Measurements from ENCODE around the gene ELP4.
"Not testable (repeated sequence)": the region's sequence is repeated elsewhere in the genome, so short reads cannot be mapped to it uniquely, and the experiment has no call there.

The ELP4 gene

DNA sequence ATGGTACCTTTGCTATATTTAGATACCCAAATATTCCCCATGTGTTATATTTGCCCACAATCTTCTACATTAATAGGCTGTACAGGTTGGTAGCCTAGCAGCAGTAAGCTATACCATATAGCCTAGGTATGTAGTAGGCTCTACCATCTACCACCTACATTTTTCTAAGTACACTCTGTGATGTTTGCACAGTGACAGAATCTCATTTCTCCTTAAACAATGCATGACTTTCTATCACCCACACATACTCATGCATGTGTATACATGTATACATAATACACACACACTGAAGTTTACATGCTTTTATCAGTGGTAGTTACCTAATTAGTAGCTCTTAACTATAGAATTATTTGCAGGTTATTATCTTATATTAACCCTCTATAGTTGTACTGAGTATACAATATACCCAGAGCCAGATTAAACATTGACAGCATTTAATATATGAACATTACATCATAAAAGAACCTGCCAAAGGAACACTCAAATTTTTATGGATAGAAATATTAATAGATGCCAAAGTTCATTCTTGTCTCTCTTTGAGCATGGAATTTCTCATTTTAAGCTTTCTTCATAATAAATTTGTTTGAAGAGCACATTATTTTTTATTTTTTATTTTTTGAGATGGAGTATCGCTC, 51.4 kb downstream of the ELP4 start:
- WGBS, 2 donors (ENCODE audit: extremely low coverage in 2 of 2, insufficient read length in 2 of 2, insufficient replicate concordance in 1 of 2), result no CpG with 5 or more reads among the region's 1 CpG
- no peak overlapping the region for H2BK15ac ChIP-seq (ENCODE audit: low read length)

DNA sequence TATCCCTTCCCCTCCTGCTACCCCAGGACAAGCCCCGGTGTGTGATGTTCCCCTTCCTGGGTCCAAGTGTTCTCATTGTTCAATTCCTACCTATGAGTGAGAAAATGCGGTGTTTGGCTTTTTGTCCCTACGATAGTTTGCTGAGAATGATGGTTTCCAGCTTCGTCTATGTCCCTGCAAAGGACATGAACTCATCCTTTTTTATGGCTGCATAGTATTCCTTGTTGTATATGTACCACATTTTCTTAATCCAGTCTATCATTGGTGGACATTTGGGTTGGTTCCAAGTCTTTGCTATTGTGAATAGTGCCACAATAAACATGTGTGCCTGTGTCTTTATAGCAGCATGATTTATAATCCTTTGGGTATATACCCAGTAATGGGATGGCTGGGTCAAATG, 55.0 kb downstream of the ELP4 start:
- H3K23ac ChIP-seq (ENCODE audit: low read depth, low read length, poor library complexity), result not testable (repeated sequence)

More for the DNA sequence above, 51.4 kb downstream of the ELP4 start:
- no peak overlapping the region for H3K4me2 ChIP-seq (ENCODE audit: insufficient read depth, low read length, poor library complexity, severe bottlenecking)
- no peak overlapping the region for H2BK120ac ChIP-seq (ENCODE audit: low read depth, low read length)
- DNase-seq (ENCODE audit: low spot score), result no peak
- no peak overlapping the region for H2AFZ ChIP-seq (ENCODE audit: low read length)
- H2BK12ac ChIP-seq (ENCODE audit: low read length), result no peak overlapping the region
- no peaks in the 10 kb centered on the region for H3K27me3 ChIP-seq (ENCODE audit: control insufficient read depth in 3 of 3, insufficient read depth in 3 of 3, low read depth in 1 of 3, low read length in 3 of 3)
- no peak overlapping the region for H3K23ac ChIP-seq (ENCODE audit: low read depth, low read length, poor library complexity)
- H3K14ac ChIP-seq (ENCODE audit: low read length), result no peak overlapping the region
- no peak overlapping the region for H3K18ac ChIP-seq (ENCODE audit: low read length)
- no peak overlapping the region for H2AK5ac ChIP-seq (ENCODE audit: low read depth, low read length)
- H3K9ac ChIP-seq (ENCODE audit: low read depth, low read length, poor library complexity), result no peak overlapping the region
- no peak overlapping the region for H3K4ac ChIP-seq (ENCODE audit: low read length)
- no peaks in the 10 kb centered on the region for H3K36me3 ChIP-seq (replicated peaks in 1 of 2; ENCODE audit: control insufficient read depth in 2 of 2, insufficient read depth in 2 of 2, low read length in 2 of 2)
- H3K9me3 ChIP-seq (replicated peaks in 1 of 2; ENCODE audit: control insufficient read depth in 2 of 2, insufficient read depth in 1 of 2, low read depth in 1 of 2, low read length in 2 of 2), result no peaks in the 10 kb centered on the region
- H2BK5ac ChIP-seq (ENCODE audit: low read length), result no peak overlapping the region
- peaks cover 0 to 20% of the 10 kb centered on the region in 2 donors for H3K4me1 ChIP-seq (ENCODE audit: control insufficient read depth in 2 of 2, insufficient read depth in 1 of 2, low read depth in 1 of 2, low read length in 2 of 2)
- H3K4me3 ChIP-seq (ENCODE audit: low read length in 2 of 2), result no peak overlapping the region
- H4K91ac ChIP-seq (ENCODE audit: low read depth, low read length, poor library complexity), result no peak overlapping the region
- no peaks in the 10 kb centered on the region for H3K79me1 ChIP-seq (ENCODE audit: low read depth, low read length)
- H4K8ac ChIP-seq (ENCODE audit: low read depth, low read length), result no peak overlapping the region
- H3K27ac ChIP-seq (replicated peaks; ENCODE audit: low read length), result no peak overlapping the region

DNA sequence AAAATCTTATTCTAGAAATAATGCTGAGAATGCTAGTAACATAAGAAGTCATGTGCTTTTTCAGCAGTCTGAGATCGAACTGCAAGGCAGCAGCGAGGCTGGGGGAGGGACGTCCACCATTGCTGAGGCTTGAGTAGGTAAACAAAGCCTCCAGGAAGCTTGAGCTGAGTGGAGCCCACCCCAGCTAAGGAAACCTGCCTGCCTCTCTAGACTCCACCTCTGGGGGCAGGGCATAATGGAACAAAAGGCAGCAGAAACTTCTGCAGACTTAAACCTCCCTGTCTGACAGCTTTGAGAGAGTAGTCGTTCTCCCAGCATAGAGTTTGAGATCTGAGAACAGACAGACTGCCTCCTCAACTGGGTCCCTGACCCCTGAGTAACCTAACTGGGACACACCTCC, 64.6 kb downstream of the ELP4 start:
- not testable (repeated sequence) for H3K4ac ChIP-seq (ENCODE audit: low read length); DNase-seq (ENCODE audit: low spot score); H3K4me3 ChIP-seq (ENCODE audit: low read length in 2 of 2); H3K36me3 ChIP-seq (replicated peaks in 1 of 2; ENCODE audit: control insufficient read depth in 2 of 2, insufficient read depth in 2 of 2, low read length in 2 of 2); H2AFZ ChIP-seq (ENCODE audit: low read length); H3K9me3 ChIP-seq (replicated peaks in 1 of 2; ENCODE audit: control insufficient read depth in 2 of 2, insufficient read depth in 1 of 2, low read depth in 1 of 2, low read length in 2 of 2); H4K91ac ChIP-seq (ENCODE audit: low read depth, low read length, poor library complexity); H2BK12ac ChIP-seq (ENCODE audit: low read length); H3K18ac ChIP-seq (ENCODE audit: low read length); H4K8ac ChIP-seq (ENCODE audit: low read depth, low read length); H3K23ac ChIP-seq (ENCODE audit: low read depth, low read length, poor library complexity); H3K27ac ChIP-seq (replicated peaks; ENCODE audit: low read length); H3K9ac ChIP-seq (ENCODE audit: low read depth, low read length, poor library complexity); H3K4me1 ChIP-seq (ENCODE audit: control insufficient read depth in 2 of 2, insufficient read depth in 1 of 2, low read depth in 1 of 2, low read length in 2 of 2); H2BK120ac ChIP-seq (ENCODE audit: low read depth, low read length); H2AK5ac ChIP-seq (ENCODE audit: low read depth, low read length); H3K79me1 ChIP-seq (ENCODE audit: low read depth, low read length); H3K27me3 ChIP-seq (ENCODE audit: control insufficient read depth in 3 of 3, insufficient read depth in 3 of 3, low read depth in 1 of 3, low read length in 3 of 3); H2BK15ac ChIP-seq (ENCODE audit: low read length); H2BK5ac ChIP-seq (ENCODE audit: low read length); H3K14ac ChIP-seq (ENCODE audit: low read length); H3K4me2 ChIP-seq (ENCODE audit: insufficient read depth, low read length, poor library complexity, severe bottlenecking)
- no CpG with 5 or more reads among the region's 4 CpGs for WGBS, 2 donors (ENCODE audit: extremely low coverage in 2 of 2, insufficient read length in 2 of 2, insufficient replicate concordance in 1 of 2)

More for the DNA sequence above, 55.0 kb downstream of the ELP4 start:
- H3K18ac ChIP-seq (ENCODE audit: low read length); H2BK5ac ChIP-seq (ENCODE audit: low read length); H3K4ac ChIP-seq (ENCODE audit: low read length); H3K79me1 ChIP-seq (ENCODE audit: low read depth, low read length); H4K8ac ChIP-seq (ENCODE audit: low read depth, low read length); H3K27me3 ChIP-seq (ENCODE audit: control insufficient read depth in 3 of 3, insufficient read depth in 3 of 3, low read depth in 1 of 3, low read length in 3 of 3); H3K4me1 ChIP-seq (ENCODE audit: control insufficient read depth in 2 of 2, insufficient read depth in 1 of 2, low read depth in 1 of 2, low read length in 2 of 2); H4K91ac ChIP-seq (ENCODE audit: low read depth, low read length, poor library complexity); H3K9ac ChIP-seq (ENCODE audit: low read depth, low read length, poor library complexity); H3K9me3 ChIP-seq (replicated peaks in 1 of 2; ENCODE audit: control insufficient read depth in 2 of 2, insufficient read depth in 1 of 2, low read depth in 1 of 2, low read length in 2 of 2); H2BK12ac ChIP-seq (ENCODE audit: low read length); H2BK15ac ChIP-seq (ENCODE audit: low read length); H3K4me3 ChIP-seq (ENCODE audit: low read length in 2 of 2); H3K4me2 ChIP-seq (ENCODE audit: insufficient read depth, low read length, poor library complexity, severe bottlenecking); H3K36me3 ChIP-seq (replicated peaks in 1 of 2; ENCODE audit: control insufficient read depth in 2 of 2, insufficient read depth in 2 of 2, low read length in 2 of 2); H3K27ac ChIP-seq (replicated peaks; ENCODE audit: low read length); H2AFZ ChIP-seq (ENCODE audit: low read length); H3K14ac ChIP-seq (ENCODE audit: low read length); DNase-seq (ENCODE audit: low spot score); H2AK5ac ChIP-seq (ENCODE audit: low read depth, low read length); H2BK120ac ChIP-seq (ENCODE audit: low read depth, low read length): not testable (repeated sequence)
- no CpG with 5 or more reads among the region's 4 CpGs for WGBS, 2 donors (ENCODE audit: extremely low coverage in 2 of 2, insufficient read length in 2 of 2, insufficient replicate concordance in 1 of 2)

DNA sequence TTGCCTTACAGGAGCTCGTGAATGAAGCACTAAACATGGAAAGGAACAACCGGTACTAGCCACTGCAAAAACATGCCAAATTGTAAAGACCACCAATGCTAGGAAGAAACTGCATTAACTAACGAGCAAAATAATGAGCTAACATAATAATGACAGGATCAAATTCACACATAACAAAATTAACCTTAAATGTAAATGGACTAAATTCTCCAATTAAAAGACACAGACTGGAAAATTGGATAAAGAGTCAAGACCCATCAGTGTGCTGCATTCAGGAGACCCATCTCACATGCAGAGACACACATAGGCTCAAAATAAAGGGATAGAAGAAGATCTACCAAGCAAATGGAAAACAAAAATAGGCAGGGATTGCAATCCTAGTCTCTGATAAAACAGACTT, 66.2 kb downstream of the ELP4 start:
- not testable (repeated sequence) for DNase-seq (ENCODE audit: low spot score); H2BK12ac ChIP-seq (ENCODE audit: low read length); H2BK15ac ChIP-seq (ENCODE audit: low read length)

More for the DNA sequence above, 66.2 kb downstream of the ELP4 start:
- WGBS, 2 donors (ENCODE audit: extremely low coverage in 2 of 2, insufficient read length in 2 of 2, insufficient replicate concordance in 1 of 2), result no CpG with 5 or more reads among the region's 3 CpGs
- not testable (repeated sequence) for H3K79me1 ChIP-seq (ENCODE audit: low read depth, low read length); H3K4me3 ChIP-seq (ENCODE audit: low read length in 2 of 2); H2AK5ac ChIP-seq (ENCODE audit: low read depth, low read length); H3K4ac ChIP-seq (ENCODE audit: low read length); H3K18ac ChIP-seq (ENCODE audit: low read length); H2AFZ ChIP-seq (ENCODE audit: low read length); H3K36me3 ChIP-seq (replicated peaks in 1 of 2; ENCODE audit: control insufficient read depth in 2 of 2, insufficient read depth in 2 of 2, low read length in 2 of 2); H3K9ac ChIP-seq (ENCODE audit: low read depth, low read length, poor library complexity); H3K4me2 ChIP-seq (ENCODE audit: insufficient read depth, low read length, poor library complexity, severe bottlenecking); H3K9me3 ChIP-seq (replicated peaks in 1 of 2; ENCODE audit: control insufficient read depth in 2 of 2, insufficient read depth in 1 of 2, low read depth in 1 of 2, low read length in 2 of 2); H2BK120ac ChIP-seq (ENCODE audit: low read depth, low read length); H4K8ac ChIP-seq (ENCODE audit: low read depth, low read length); H2BK5ac ChIP-seq (ENCODE audit: low read length); H3K27me3 ChIP-seq (ENCODE audit: control insufficient read depth in 3 of 3, insufficient read depth in 3 of 3, low read depth in 1 of 3, low read length in 3 of 3); H4K91ac ChIP-seq (ENCODE audit: low read depth, low read length, poor library complexity); H3K4me1 ChIP-seq (ENCODE audit: control insufficient read depth in 2 of 2, insufficient read depth in 1 of 2, low read depth in 1 of 2, low read length in 2 of 2); H3K27ac ChIP-seq (replicated peaks; ENCODE audit: low read length); H3K23ac ChIP-seq (ENCODE audit: low read depth, low read length, poor library complexity); H3K14ac ChIP-seq (ENCODE audit: low read length)
